ENCODE measurements around the gene CYP2W1. TPM values are rescaled to one million over a fixed set of nuclear protein-coding genes. Genes with fewer than 3 reads are reported as not detected.
A peak's percentile ranks its signal among the peaks of the same experiment; 100 is the strongest.
"Not testable (repeated sequence)": the region's sequence is repeated elsewhere in the genome, so short reads cannot be mapped to it uniquely, and the experiment has no call there.

The CYP2W1 gene
- polyA plus RNA-seq, 10 donors, result 0.27 to 11.0 (median 0.36) TPM

DNA sequence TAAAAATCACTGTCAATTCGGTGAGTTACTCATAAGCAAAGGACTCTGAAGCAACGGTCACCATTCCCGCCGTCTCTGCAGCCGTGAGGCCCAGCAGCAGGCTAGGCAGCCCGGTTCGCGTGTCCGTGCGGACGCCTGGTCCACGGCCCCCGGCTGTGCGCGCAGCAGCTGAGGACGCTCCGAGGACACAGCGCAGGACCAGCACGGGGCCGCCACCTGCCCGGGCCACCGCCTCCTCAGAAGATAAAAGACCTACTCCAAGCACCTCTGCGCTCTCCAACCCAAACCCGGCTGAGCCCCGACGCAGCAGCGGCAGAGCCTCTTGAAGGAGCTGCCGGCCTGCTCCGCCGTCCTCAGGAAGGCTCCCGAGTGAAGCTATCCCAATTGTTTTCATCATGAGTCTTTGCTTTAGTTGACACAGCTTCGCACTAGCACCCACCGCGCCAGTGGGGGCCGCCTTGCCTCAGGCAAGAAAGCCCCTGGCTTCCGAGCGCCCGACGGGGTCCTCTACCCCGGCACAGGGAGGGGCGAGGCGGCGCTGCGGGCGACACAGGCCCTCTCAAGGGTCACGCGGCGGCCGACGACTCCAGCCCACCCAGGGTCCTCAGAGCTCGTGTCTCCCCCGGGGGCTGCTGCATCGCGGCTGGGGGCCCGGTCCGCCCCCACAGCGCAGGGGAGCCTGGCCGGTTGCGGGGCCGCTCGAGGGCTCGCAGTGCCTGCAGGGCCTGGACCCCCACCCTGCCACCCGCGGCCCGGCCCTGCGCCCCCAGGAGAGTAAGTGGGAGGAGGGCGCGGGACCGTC is 44.5 kb downstream of the CYP2W1 start:
- peak in 2 of 3 donors; percentile 31 to 78 for DNase-seq

DNA sequence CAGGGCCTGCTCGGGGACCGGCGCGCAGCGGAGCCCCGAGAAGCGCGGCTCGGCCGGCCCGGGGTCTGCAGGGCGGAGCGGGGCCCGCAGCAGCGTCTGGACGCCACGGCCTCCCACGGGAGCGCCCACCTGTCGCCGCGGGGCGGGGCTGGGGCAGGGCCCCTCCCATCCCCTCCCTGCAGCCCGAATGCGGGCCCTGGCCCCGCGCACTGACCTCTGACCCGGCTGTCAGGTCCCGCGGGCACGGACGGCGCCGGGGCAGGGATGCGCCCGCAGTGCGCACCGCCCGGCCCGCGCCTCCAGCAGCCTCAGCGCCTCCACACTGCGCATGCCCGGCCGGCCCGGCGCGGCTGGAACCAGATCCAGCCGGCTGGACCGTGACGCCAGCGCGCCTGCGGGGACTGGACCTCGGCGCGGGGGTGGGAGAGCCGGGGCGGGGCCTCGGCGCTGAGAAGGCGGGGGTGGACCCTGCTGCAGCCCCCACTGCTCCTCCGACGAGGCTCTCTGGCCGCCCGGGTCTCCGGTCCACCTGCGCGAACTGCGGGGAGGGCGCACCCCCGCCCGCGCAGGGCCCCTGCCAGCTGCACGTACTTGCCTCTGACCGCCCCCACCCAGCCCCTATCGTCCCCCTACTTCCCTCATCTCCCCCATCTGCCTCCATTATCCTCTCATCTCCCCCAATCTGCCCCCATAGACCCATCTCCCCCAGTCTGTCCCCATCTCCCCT is 45.2 kb downstream of the CYP2W1 start:
- DNase-seq, result peak; percentile 92 to 97 (median 94)

GRCh38 chr7:1028775-1029636 is 46.0 kb downstream of the CYP2W1 start:
- peak; percentile 74 to 91 (median 86) for DNase-seq

DNA sequence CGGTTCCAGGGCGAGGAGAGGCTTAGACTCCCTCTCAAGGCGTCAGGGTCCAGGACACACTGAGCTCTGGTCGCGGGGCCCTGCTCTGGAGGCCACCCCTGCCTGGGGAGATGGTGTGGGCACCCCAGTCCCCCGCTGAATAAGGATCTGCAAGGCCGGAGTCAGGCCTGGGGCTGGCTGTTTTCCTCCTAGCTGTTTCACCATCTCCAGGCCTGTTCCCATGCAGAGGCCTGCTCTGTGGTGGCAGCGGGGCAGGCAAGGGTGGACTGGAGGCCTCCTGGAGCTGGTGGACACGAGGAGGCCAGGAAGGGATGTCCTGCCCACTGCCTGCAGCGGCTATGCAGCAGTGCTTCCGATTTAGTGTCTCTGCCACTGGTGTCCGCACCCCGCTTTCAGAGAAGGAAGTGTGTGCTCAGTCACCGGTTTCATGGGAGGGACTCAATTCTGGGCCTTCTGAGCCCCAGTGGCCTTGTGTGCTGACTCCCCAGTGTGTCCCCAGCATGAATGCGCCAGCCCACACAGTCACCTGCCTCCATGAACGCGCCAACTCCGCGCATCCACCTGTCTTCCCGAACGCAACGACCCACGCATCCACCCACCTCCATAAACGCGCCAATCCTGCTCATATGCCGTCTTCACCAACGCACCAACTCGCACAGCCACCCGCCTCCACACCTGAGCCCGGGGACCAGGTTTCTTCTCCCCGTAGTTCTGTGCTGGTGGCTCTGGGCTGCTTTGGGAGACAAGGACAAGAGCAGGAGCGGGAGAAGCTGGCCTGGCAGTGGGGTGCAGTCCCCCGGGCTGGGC is 46.9 kb downstream of the CYP2W1 start:
- DNase-seq, result no peak

GRCh38 chr7:1030444-1031070 is 47.6 kb downstream of the CYP2W1 start:
- DNase-seq, result no peak

DNA sequence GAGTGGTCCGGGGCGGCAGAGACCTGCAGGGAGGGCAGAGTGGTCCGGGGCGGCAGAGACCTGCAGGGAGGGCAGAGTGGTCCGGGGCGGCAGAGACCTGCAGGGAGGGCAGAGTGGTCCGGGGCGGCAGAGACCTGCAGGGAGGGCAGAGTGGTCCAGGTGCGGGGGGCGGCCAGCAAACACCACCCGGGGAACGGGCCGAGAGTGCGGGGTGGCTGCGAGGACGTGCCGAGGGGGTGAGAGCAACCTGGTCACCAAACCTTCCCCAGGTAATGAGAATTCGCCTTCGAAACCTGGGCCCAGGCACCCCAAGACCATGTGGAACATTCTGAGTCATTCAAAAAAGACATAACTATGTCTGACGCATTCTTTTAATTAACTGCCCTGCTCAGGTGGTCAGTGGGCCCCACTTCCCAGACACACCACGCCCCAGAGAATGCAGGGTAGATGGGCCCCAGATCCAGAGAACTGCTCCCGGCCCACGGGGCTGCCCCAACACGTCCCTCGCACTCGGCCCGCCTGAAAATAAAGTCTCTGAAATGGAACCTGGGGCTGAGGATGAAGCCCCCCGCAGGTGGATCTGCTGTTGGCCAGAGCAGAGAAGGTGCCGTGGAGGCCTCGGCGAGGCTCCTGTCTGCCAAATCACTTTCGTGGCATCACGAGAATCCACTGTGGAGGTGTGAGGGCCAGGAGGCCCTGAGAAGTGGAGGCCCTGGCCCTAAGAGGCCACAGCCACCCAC is 48.9 kb downstream of the CYP2W1 start:
- DNase-seq, result no peak

- DNase-seq, result no peak
These were observed 49.7 kb downstream of the CYP2W1 start for GRCh38 chr7:1032536-1033181.

DNA sequence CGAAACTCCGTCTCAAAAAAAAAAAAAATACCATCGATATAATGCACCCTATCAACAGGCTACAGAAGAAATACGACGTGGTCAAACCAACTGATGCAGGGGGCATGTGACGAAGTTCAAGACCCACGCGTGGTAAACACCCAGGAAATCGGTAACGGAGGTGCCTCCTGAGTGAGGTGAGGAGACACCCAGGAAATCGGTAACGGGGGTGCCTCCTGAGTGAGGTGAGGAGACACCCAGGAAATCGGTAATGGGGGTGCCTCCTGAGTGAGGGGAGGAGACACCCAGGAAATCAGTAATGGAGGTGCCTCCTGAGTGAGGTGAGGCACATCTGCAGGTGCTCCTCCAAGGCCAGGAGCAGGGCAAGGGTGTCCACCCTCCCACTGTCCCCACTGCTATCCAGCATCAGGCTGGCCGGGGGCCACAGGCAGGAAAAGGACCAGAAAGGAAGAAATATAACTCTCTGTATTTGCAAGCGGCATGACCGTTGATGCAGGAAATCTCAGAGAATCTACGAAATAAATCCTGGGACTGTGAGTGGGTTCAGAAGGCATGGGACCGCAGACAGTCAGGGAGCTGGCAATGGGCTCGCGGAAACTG is 50.7 kb downstream of the CYP2W1 start:
- no peak for DNase-seq

DNA sequence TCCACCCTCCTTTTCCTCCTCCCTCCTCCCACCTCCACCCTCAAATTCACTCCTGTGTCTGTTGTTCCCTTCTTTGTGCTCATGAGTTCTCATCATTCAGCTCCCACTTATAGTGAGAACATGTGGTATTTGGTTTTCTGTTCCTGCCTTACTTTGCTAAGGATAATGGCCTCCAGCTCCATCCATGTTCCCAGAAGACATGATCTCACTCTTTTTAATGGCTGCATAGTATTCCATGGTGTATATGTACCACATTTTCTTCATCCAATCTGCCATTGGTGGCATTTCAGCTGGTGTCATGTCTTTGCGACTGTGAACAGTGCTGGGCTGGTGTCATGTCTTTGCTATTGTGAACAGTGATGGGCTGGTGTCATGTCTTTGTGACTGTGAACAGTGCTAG is 51.8 kb downstream of the CYP2W1 start:
- DNase-seq, result not testable (repeated sequence)

DNA sequence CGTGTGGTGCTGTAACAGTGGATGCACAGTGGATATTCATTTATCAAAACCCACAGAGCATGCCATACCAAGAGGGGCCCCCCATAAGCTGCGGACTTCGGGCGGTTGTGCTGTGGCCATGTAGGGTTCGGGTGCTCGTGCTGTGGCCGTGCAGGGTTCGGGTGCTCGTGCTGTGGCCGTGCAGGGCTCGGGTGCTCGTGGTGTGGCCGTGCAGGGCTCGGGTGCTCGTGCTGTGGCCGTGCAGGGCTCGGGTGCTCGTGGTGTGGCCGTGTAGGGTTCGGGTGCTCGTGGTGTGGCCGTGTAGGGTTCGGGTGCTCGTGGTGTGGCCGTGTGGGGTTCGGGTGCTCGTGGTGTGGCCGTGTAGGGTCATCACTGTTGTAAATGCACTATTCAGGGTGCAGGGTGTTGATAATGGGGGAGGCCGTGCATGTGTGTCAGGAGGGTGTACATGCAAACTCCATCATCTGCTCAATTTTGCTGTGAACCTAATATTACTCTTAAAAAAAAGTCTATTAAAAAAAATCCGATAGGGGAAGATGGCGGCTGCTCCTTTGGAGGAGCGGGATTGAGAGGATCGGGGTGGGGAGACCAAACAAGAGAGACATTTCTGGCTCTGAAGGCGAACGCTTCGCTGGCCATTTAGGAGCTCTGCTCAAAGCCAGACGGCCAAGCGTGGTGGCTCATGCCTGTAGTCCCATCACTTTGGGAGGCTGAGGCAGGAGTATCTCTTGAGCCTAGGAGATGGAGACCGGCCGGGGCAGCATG is 53.4 kb downstream of the CYP2W1 start:
- not testable (repeated sequence) for DNase-seq

Other genes with a start within 250 kb of the CYP2W1 start
- gene SUN1, start 150.7 kb upstream of the CYP2W1 start, polyA plus RNA-seq (ENCODE audit: insufficient read length in 10 of 10), result 100 to 1,000 TPM; 148 to 229 (median 179) TPM
- gene GET4, start 106.6 kb upstream of the CYP2W1 start, polyA plus RNA-seq (ENCODE audit: insufficient read length in 10 of 10), result 10 to 100 TPM; 27.5 to 39.4 (median 36.7) TPM
- gene ADAP1, start 28.5 kb upstream of the CYP2W1 start, polyA plus RNA-seq (ENCODE audit: insufficient read length in 10 of 10), result 1 to 10 TPM; 1.4 to 4.3 (median 2.3) TPM
- 10 to 100 TPM in 6 of 10 donors, 1 to 10 TPM in 4; 7.0 to 12.4 (median 10.5) TPM for gene COX19, start 7.6 kb upstream of the CYP2W1 start, polyA plus RNA-seq (ENCODE audit: insufficient read length in 10 of 10)
- 1 to 10 TPM; 1.4 to 4.4 (median 3.2) TPM for gene GPR146, start 61.4 kb downstream of the CYP2W1 start, polyA plus RNA-seq (ENCODE audit: insufficient read length in 10 of 10)
- 10 to 100 TPM in 5 of 10 donors, 1 to 10 TPM in 5; 6.5 to 15.5 (median 9.9) TPM for gene GPER1, start 104.9 kb downstream of the CYP2W1 start, polyA plus RNA-seq (ENCODE audit: insufficient read length in 10 of 10)
- 10 to 100 TPM; 10.2 to 17.9 (median 13.8) TPM for gene ZFAND2A, start 177.0 kb downstream of the CYP2W1 start, polyA plus RNA-seq (ENCODE audit: insufficient read length in 10 of 10)
- gene UNCX, start 249.7 kb downstream of the CYP2W1 start, polyA plus RNA-seq (ENCODE audit: insufficient read length in 10 of 10), result under 1 TPM in 3 of 10 donors, not detected in 7; 0.09 to 0.46 (median 0.26) TPM